Stomach (tissue), 9 donors: ENCODE results near the gene DRC1. TPM values are rescaled to one million over a fixed set of nuclear protein-coding genes. Genes with fewer than 3 reads are reported as not detected.

ENCODE experiments used
- DNase-seq, 2 donors: peaks; one replicate each; pipeline versions ENCODE4 v3.0.0 to v3.0.0-alpha.2; 2013 to 2019
- H3K27ac ChIP-seq, 5 donors: fragments of 200-600 bp in 4 of 5; sonication (generic) in 4 of 5; one replicate each; pipeline ENCODE4 v1.5.1; 2013 to 2019; ENCODE audit warnings: mild to moderate bottlenecking in 1 of 5, moderate library complexity in 1 of 5
- H3K27me3 ChIP-seq, 3 donors: fragments of 200-600 bp; sonication (generic); one replicate each; pipeline ENCODE4 v1.5.1; 2017 to 2019; ENCODE audit warnings: mixed run types in 1 of 3
- H3K36me3 ChIP-seq, 4 donors: fragments of 200-600 bp; sonication (generic); 1 replicate in 3 of 4; 2 replicates in 1 of 4; pipeline ENCODE4 v1.5.1; 2016 to 2019
- H3K4me1 ChIP-seq, 4 donors: fragments of 200-600 bp; sonication (generic); one replicate each; pipeline ENCODE4 v1.5.1; 2016 to 2019
- H3K4me3 ChIP-seq, 4 donors: fragments of 200-600 bp; sonication (generic) in 3 of 4; one replicate each; pipeline ENCODE4 v1.5.1; 2016 to 2019; ENCODE audit warnings: mild to moderate bottlenecking in 1 of 4
- H3K9me3 ChIP-seq, 4 donors: fragments of 200-600 bp; sonication (generic); one replicate each; pipeline ENCODE4 v1.5.1; 2016 to 2019
- EP300 ChIP-seq: sonication (generic); formaldehyde crosslinking; IDR thresholded peaks from one replicate; pipeline ENCODE4 v1.6.1; 2017; ENCODE audit warnings: antibody characterized with exemption
- POLR2A ChIP-seq, 4 donors: fragments of 450-650 bp; IDR thresholded peaks; one replicate each; pipeline ENCODE4 v1.6.1; 2016; ENCODE audit warnings: antibody characterized with exemption in 4 of 4, control low read depth in 2 of 4, mild to moderate bottlenecking in 1 of 4, moderate library complexity in 1 of 4
- POLR2AphosphoS5 ChIP-seq, 3 donors: sonication (generic); formaldehyde crosslinking; IDR thresholded peaks; one replicate each; pipeline ENCODE4 v1.6.1; 2016; ENCODE audit warnings: antibody characterized with exemption in 3 of 3
- WGBS, 5 donors: extraction: QIAGEN DNeasy Blood & Tissue Kit in 3 of 5; methylation state at CpG; one replicate each; pipeline versions ENCODE4 v1.1.5 to v1.1.7; 2013 to 2018; 5-methylcytosine and 5-hydroxymethylcytosine counted together
- intact Hi-C: fragments of 100-400 bp; cut with DNase I; formaldehyde crosslinking; loops from one replicate; pipeline ENCODE4 v1.15.1; 2023; ENCODE audit warnings: low total_unique reads
- polyA plus RNA-seq, 3 donors: library from polyadenylated mRNA; stranded (reverse); fragments of 200-250 nt; gene quantifications; one replicate each; pipeline ENCODE4 v1.2.3, GENCODE V29; 2013
- total RNA-seq, 5 donors: library from RNA; depleted of rRNA; stranded (reverse); fragments of >200 nt; gene quantifications; one replicate each; pipeline versions ENCODE4 v1.1.0 to v1.2.3, GENCODE V29; 2014 to 2016
- TF ChIP-seq, protein P1 (sequence below), 7 experiments: fragments of 450-650 bp in 4 of 7; fragments of 200-600 bp in 3 of 7; sonication (generic) in 3 of 7; IDR thresholded peaks; one replicate each; pipeline ENCODE4 v1.5.1; 2016 to 2019; ENCODE audit warnings: antibody characterized with exemption in 7 of 7, control low read depth in 2 of 7, mild to moderate bottlenecking in 1 of 7
- donor health status: healthy with polysubstance abuse.
- donor health status: Bipolar disorder and iron deficiency.
- donor health status: healthy.

Gene DRC1
- total and polyA plus RNA-seq, 8 donors = 2.2 TPM; not detected in 7

GRCh38 chr2:26400723-26401122, 997 bp upstream of the DRC1 start:
- TF ChIP-seq POLR2AphosphoS5 (IDR thresholded peaks at IDR 0.05) (no peak), EP300 (no peak), POLR2A (IDR thresholded peaks at IDR 0.05) (no peak)
- TF ChIP-seq, protein P1, sequence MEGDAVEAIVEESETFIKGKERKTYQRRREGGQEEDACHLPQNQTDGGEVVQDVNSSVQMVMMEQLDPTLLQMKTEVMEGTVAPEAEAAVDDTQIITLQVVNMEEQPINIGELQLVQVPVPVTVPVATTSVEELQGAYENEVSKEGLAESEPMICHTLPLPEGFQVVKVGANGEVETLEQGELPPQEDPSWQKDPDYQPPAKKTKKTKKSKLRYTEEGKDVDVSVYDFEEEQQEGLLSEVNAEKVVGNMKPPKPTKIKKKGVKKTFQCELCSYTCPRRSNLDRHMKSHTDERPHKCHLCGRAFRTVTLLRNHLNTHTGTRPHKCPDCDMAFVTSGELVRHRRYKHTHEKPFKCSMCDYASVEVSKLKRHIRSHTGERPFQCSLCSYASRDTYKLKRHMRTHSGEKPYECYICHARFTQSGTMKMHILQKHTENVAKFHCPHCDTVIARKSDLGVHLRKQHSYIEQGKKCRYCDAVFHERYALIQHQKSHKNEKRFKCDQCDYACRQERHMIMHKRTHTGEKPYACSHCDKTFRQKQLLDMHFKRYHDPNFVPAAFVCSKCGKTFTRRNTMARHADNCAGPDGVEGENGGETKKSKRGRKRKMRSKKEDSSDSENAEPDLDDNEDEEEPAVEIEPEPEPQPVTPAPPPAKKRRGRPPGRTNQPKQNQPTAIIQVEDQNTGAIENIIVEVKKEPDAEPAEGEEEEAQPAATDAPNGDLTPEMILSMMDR (IDR thresholded peaks at IDR 0.05) = no peak
- H3K9me3 ChIP-seq = no peaks in the 10 kb centered on the region
- no peak for DNase-seq
- H3K27ac ChIP-seq = no peak overlapping the region
- H3K36me3 ChIP-seq = peaks cover 0 to 6% (median under 1%) of the 10 kb centered on the region in 4 donors
- H3K4me3 ChIP-seq = no peak overlapping the region
- H3K4me1 ChIP-seq = peaks cover 6 to 11% (median 9%) of the 10 kb centered on the region in 4 donors
- intact Hi-C loops = no loop called here
- H3K27me3 ChIP-seq = peaks cover 0 to 13% (median 8%) of the 10 kb centered on the region in 3 donors
- 77 to 93% (median 86%) methylated on average over 5 of the region's 5 CpGs for WGBS, 5 donors

GRCh38 chr2:26407526-26407925, 5.8 kb downstream of the DRC1 start:
- Histone ChIP-seq H3K9me3 (no peaks in the 10 kb centered on the region), H3K27ac (no peak overlapping the region), H3K4me1 (no peaks in the 10 kb centered on the region), H3K27me3 (peaks cover 0 to 19% (median 0%) of the 10 kb centered on the region in 3 donors), H3K4me3 (no peak overlapping the region), H3K36me3 (no peaks in the 10 kb centered on the region)
- intact Hi-C loops = no loop called here
- TF ChIP-seq, protein P1 (IDR thresholded peaks at IDR 0.05) = no peak
- TF ChIP-seq POLR2A (IDR thresholded peaks at IDR 0.05) (no peak), EP300 (no peak), POLR2AphosphoS5 (IDR thresholded peaks at IDR 0.05) (no peak)
- DNase-seq = no peak
- 54 to 67% (median 63%) methylated on average over 9 of the region's 9 CpGs for WGBS, 5 donors

DNA sequence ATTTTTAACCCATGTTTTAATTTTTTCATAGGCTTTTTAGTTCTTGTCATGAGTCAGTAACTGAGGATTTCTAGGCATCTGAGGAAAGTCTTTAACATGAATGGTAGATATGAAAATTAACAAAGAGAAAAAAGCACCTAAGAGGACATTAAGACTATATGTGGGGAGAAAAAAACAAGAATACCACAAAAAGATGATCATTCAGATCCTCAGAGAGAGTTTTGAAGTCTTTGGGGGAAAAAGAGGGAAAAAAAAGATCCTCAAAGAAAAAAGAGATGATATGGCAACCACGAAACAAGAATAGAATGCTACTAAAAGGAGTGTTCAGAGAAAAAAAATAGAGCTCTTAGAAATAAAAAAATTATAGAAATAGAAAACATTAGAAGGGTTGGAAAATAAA, 8.1 kb downstream of the DRC1 start:
- TF ChIP-seq POLR2AphosphoS5 (IDR thresholded peaks at IDR 0.05) (no peak), EP300 (no peak), POLR2A (IDR thresholded peaks at IDR 0.05) (no peak)
- TF ChIP-seq, protein P1 (IDR thresholded peaks at IDR 0.05) = no peak
- no peak overlapping the region for H3K27ac ChIP-seq
- no peaks in the 10 kb centered on the region for H3K4me1 ChIP-seq
- peaks cover 0 to 16% (median 0%) of the 10 kb centered on the region in 3 donors for H3K27me3 ChIP-seq
- no peaks in the 10 kb centered on the region for H3K9me3 ChIP-seq
- 49 to 95% (median 80%) methylated on average over 1 of the region's 1 CpG for WGBS, 5 donors
- H3K4me3 ChIP-seq = no peak overlapping the region
- no peak for DNase-seq
- intact Hi-C loops = no loop called here
- no peaks in the 10 kb centered on the region for H3K36me3 ChIP-seq

- Histone ChIP-seq H3K9me3 (no peaks in the 10 kb centered on the region), H3K4me3 (no peak overlapping the region), H3K4me1 (no peaks in the 10 kb centered on the region), H3K27ac (no peak overlapping the region), H3K27me3 (peaks cover 0 to 16% (median 0%) of the 10 kb centered on the region in 3 donors), H3K36me3 (no peaks in the 10 kb centered on the region)
- DNase-seq = no peak
- intact Hi-C loops = no loop called here
- 83 to 95% (median 87%) methylated on average over 2 of the region's 2 CpGs for WGBS, 5 donors
- TF ChIP-seq, protein P1 (IDR thresholded peaks at IDR 0.05) = no peak
- no peak for TF ChIP-seq POLR2AphosphoS5 (IDR thresholded peaks at IDR 0.05)
- no peak for TF ChIP-seq POLR2A (IDR thresholded peaks at IDR 0.05)
- no peak for TF ChIP-seq EP300
Observed at GRCh38 chr2:26410764-26411243, 9.1 kb downstream of the DRC1 start.
